ENCODE data around the gene SLC44A4. TPM values are rescaled to one million over a fixed set of nuclear protein-coding genes. Genes with fewer than 3 reads are reported as not detected.

SLC44A4 gene
- total and polyA plus RNA-seq, 9 of the 15 experiments (the other 6 are each of a cell fraction or from before 2014, with no cell fraction given), result 7.9 to 18.6 (median 11.2) TPM

DNA sequence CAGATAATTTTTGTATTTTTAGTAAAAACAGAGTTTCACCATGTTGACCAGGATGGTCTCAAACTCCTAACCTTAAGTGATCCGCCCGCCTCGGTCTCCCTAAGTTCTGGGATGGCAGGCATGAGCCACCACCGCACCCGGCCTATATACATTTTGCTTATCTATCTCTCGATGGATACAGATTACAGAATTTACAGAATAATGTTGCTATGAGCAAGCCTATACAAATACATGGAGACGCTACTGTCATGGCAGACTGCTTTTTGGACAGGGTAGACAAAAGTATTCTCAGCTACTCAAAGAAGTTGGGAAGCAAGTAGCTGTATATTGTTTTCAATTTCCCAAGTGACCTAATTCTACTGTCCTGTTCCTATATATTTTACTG, 65.3 kb downstream of the SLC44A4 start:
- Histone ChIP-seq H4K20me1 (replicated peaks; ENCODE audit: control insufficient read depth, insufficient read depth, low read length) (peaks cover 12% of the 10 kb centered on the region), H3K4me1 (replicated peaks in 1 of 2; ENCODE audit: control insufficient read depth in 2 of 2, insufficient read depth in 2 of 2, low read length in 2 of 2) (peaks cover 16 to 28% of the 10 kb centered on the region in 2 experiments), H3K27me3 (ENCODE audit: control insufficient read depth in 2 of 2, insufficient read depth in 2 of 2, low read length in 2 of 2) (no peaks in the 10 kb centered on the region), H3K9me1 (ENCODE audit: control insufficient read depth, insufficient read depth, low read length) (no peaks in the 10 kb centered on the region), H3K79me2 (ENCODE audit: control insufficient read depth, insufficient read depth, low read length) (peaks cover 27% of the 10 kb centered on the region), H3K9ac (ENCODE audit: insufficient read depth in 1 of 2, low read depth in 2 of 2, low read length in 2 of 2) (peak overlapping the region; percentile 78 to 82; a peak in 3 of 4 replicates), H3K4me2 (ENCODE audit: insufficient read depth, low read length) (peak overlapping the region; percentile 74), H2AFZ (ENCODE audit: low read depth, low read length) (peak overlapping the region; percentile 81), H3K9me3 (replicated peaks; ENCODE audit: control insufficient read depth, insufficient read depth, low read depth, low read length) (no peaks in the 10 kb centered on the region), H3K4me3 (peak overlapping the region; percentile 29), H3K27ac (ENCODE audit: extremely low read depth, low read depth, low read length) (peak overlapping the region; percentile 97), H3K36me3 (ENCODE audit: control insufficient read depth, insufficient read depth, low read length) (peaks cover 11% of the 10 kb centered on the region)
- no peak for ATAC-seq
- BruUV-seq (replicated peaks), result no TSS peak
- in situ Hi-C loops (cut with MboI) (no loop called here), intact Hi-C loops (cut with micrococcal nuclease) (no loop called here)
- DNase-seq (ENCODE audit: extremely low read depth in 1 of 4, low spot score in 3 of 4), result no peak
- no peak for FAIRE-seq
- ChIA-PET POLR2A (interaction anchor here (0.6 to 4.5 kb wide), 23 partner anchors 8 to 1188 kb away, joined by 3 to 93 read pairs (median 6); partner anchors contain the start of genes ABHD16A, C6orf47, CLIC1 and EHMT2), CTCF (ENCODE audit: low intra/inter-chr PET ratio) (no interaction called here)
- WGBS (ENCODE audit: insufficient coverage, low coverage, missing lambda C conversion rate), result 44% methylated on average over 7 of the region's 7 CpGs
- TF ChIP-seq, protein P1, sequence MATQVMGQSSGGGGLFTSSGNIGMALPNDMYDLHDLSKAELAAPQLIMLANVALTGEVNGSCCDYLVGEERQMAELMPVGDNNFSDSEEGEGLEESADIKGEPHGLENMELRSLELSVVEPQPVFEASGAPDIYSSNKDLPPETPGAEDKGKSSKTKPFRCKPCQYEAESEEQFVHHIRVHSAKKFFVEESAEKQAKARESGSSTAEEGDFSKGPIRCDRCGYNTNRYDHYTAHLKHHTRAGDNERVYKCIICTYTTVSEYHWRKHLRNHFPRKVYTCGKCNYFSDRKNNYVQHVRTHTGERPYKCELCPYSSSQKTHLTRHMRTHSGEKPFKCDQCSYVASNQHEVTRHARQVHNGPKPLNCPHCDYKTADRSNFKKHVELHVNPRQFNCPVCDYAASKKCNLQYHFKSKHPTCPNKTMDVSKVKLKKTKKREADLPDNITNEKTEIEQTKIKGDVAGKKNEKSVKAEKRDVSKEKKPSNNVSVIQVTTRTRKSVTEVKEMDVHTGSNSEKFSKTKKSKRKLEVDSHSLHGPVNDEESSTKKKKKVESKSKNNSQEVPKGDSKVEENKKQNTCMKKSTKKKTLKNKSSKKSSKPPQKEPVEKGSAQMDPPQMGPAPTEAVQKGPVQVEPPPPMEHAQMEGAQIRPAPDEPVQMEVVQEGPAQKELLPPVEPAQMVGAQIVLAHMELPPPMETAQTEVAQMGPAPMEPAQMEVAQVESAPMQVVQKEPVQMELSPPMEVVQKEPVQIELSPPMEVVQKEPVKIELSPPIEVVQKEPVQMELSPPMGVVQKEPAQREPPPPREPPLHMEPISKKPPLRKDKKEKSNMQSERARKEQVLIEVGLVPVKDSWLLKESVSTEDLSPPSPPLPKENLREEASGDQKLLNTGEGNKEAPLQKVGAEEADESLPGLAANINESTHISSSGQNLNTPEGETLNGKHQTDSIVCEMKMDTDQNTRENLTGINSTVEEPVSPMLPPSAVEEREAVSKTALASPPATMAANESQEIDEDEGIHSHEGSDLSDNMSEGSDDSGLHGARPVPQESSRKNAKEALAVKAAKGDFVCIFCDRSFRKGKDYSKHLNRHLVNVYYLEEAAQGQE (IDR thresholded peaks at IDR 0.05; ENCODE audit: borderline replicate concordance), result no peak
- TF ChIP-seq, protein P1 (CRISPR knock-in tag; IDR thresholded peaks at IDR 0.05; ENCODE audit: low read depth), result no peak
- TF ChIP-seq HDAC1 (IDR thresholded peaks at IDR 0.05), result 0 out of 4 replicates have a peak, but pooled peaks of 1 of the 2 experiments have one; percentile 12
- no peak for TF ChIP-seq JUN (IDR thresholded peaks at IDR 0.05; ENCODE audit: borderline replicate concordance, low read depth, low read length)
- TF ChIP-seq JUN (CRISPR knock-in tag; IDR thresholded peaks at IDR 0.05; ENCODE audit: borderline replicate concordance), result no peak
- TF ChIP-seq NEUROD1 (IDR thresholded peaks at IDR 0.05; ENCODE audit: borderline replicate concordance, low read depth, low read length, partially characterized antibody), result no peak
- TF ChIP-seq, protein P2, sequence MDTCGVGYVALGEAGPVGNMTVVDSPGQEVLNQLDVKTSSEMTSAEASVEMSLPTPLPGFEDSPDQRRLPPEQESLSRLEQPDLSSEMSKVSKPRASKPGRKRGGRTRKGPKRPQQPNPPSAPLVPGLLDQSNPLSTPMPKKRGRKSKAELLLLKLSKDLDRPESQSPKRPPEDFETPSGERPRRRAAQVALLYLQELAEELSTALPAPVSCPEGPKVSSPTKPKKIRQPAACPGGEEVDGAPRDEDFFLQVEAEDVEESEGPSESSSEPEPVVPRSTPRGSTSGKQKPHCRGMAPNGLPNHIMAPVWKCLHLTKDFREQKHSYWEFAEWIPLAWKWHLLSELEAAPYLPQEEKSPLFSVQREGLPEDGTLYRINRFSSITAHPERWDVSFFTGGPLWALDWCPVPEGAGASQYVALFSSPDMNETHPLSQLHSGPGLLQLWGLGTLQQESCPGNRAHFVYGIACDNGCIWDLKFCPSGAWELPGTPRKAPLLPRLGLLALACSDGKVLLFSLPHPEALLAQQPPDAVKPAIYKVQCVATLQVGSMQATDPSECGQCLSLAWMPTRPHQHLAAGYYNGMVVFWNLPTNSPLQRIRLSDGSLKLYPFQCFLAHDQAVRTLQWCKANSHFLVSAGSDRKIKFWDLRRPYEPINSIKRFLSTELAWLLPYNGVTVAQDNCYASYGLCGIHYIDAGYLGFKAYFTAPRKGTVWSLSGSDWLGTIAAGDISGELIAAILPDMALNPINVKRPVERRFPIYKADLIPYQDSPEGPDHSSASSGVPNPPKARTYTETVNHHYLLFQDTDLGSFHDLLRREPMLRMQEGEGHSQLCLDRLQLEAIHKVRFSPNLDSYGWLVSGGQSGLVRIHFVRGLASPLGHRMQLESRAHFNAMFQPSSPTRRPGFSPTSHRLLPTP (IDR thresholded peaks at IDR 0.05; ENCODE audit: borderline replicate concordance, extremely low read depth, insufficient read length), result no peak
- no peak for TF ChIP-seq PPARD (CRISPR knock-in tag; IDR thresholded peaks at IDR 0.05)
- peak; percentile 78 for TF ChIP-seq DDX20 (tag; IDR thresholded peaks at IDR 0.05; ENCODE audit: low read depth)
- no peak for TF ChIP-seq NR2C1 (IDR thresholded peaks at IDR 0.05)
- TF ChIP-seq NR2C1 (tag; IDR thresholded peaks at IDR 0.05), result peak; percentile 49
- TF ChIP-seq MAX (CRISPR knock-in tag; IDR thresholded peaks at IDR 0.05), result no peak
